Astrocyte (in vitro differentiated cells and primary cell): Measurements from ENCODE around the gene HELLS. TPM values are rescaled to one million over a fixed set of nuclear protein-coding genes. Genes with fewer than 3 reads are reported as not detected.

Experiments used
- DNase-seq: peaks from one replicate; pipeline ENCODE4 v3.0.0-alpha.2; 2010; ENCODE audit warnings: low read depth
- FAIRE-seq: peaks from 2 replicates; lab custom pipeline; 2011; peaks lifted over from hg19 to GRCh38; lab: Jason Lieb, UNC
- H2AFZ ChIP-seq: 2 replicates; pipeline ENCODE4 v1.6.0; 2012; ENCODE audit warnings: low read depth, low read length, inconsistent platforms
- H3K27ac ChIP-seq: 2 replicates; pipeline ENCODE4 v1.5.1; 2011; ENCODE audit warnings: low read depth, low read length, inconsistent platforms
- H3K27me3 ChIP-seq: 2 replicates; pipeline ENCODE4 v1.6.0; 2011; ENCODE audit warnings: low read length, inconsistent platforms; ENCODE audit not compliant: insufficient read depth
- H3K36me3 ChIP-seq: 2 replicates; pipeline ENCODE4 v1.5.1; 2011; ENCODE audit warnings: low read length, inconsistent platforms; ENCODE audit not compliant: insufficient read depth
- H3K4me1 ChIP-seq: 2 replicates; pipeline ENCODE4 v1.5.1; 2011; ENCODE audit warnings: low read length, inconsistent platforms; ENCODE audit not compliant: insufficient read depth
- H3K4me2 ChIP-seq: 2 replicates; pipeline ENCODE4 v1.6.0; 2012; ENCODE audit warnings: low read length, inconsistent platforms
- H3K4me3 ChIP-seq: 2 replicates; pipeline ENCODE4 v1.5.1; 2011; ENCODE audit warnings: low read depth, mild to moderate bottlenecking, low read length, inconsistent platforms; ENCODE audit not compliant: insufficient read depth
- H3K79me2 ChIP-seq: 2 replicates; pipeline ENCODE4 v1.6.0; 2012; ENCODE audit warnings: mild to moderate bottlenecking, low read length, inconsistent platforms; ENCODE audit not compliant: insufficient read depth
- H3K9ac ChIP-seq: 2 replicates; pipeline ENCODE4 v1.6.0; 2012; ENCODE audit warnings: mild to moderate bottlenecking, low read length, inconsistent platforms
- H3K9me3 ChIP-seq: 2 replicates; pipeline ENCODE4 v1.5.1; 2012; ENCODE audit warnings: low read depth, mild to moderate bottlenecking, low read length, inconsistent platforms; ENCODE audit not compliant: insufficient read depth
- H4K20me1 ChIP-seq: 2 replicates; pipeline ENCODE4 v1.6.0; 2012; ENCODE audit warnings: low read length, inconsistent platforms; ENCODE audit not compliant: insufficient read depth
- H3K27ac Mint-ChIP-seq: one replicate; pipeline ENCODE4 v1.8.0; 2021; ENCODE audit warnings: mild to moderate bottlenecking, mixed read lengths; ENCODE audit not compliant: unreplicated experiment
- H3K27me3 Mint-ChIP-seq: one replicate; pipeline ENCODE4 v1.8.0; 2021; ENCODE audit warnings: low read depth, mixed read lengths; ENCODE audit not compliant: unreplicated experiment
- H3K36me3 Mint-ChIP-seq: one replicate; pipeline ENCODE4 v1.8.0; 2021; ENCODE audit warnings: low read depth, mixed read lengths; ENCODE audit not compliant: unreplicated experiment
- H3K4me1 Mint-ChIP-seq: one replicate; pipeline ENCODE4 v1.8.0; 2021; ENCODE audit warnings: low read depth, mixed read lengths; ENCODE audit not compliant: unreplicated experiment
- H3K4me3 Mint-ChIP-seq: one replicate; pipeline ENCODE4 v1.8.0; 2021; ENCODE audit warnings: mild to moderate bottlenecking, moderate library complexity, mixed read lengths; ENCODE audit not compliant: unreplicated experiment
- H3K9me3 Mint-ChIP-seq: one replicate; pipeline ENCODE4 v1.8.0; 2021; ENCODE audit warnings: mild to moderate bottlenecking, mixed read lengths; ENCODE audit not compliant: unreplicated experiment
- CTCF ChIP-seq: IDR thresholded peaks from 2 replicates; pipeline ENCODE4 v1.5.1; 2011; ENCODE audit warnings: low read depth, mild to moderate bottlenecking, inconsistent platforms, low read length, moderate library complexity; ENCODE audit not compliant: insufficient read depth
- EZH2 ChIP-seq: IDR thresholded peaks from 2 replicates; pipeline ENCODE4 v1.6.1; 2012; ENCODE audit warnings: mild to moderate bottlenecking, low read length, inconsistent platforms; ENCODE audit not compliant: insufficient read depth
- total RNA-seq: library from RNA; stranded (reverse); gene quantifications from 2 replicates; pipeline ENCODE4 v1.2.1, GENCODE V29; 2021

The HELLS gene
- total RNA-seq, 1 donor from 2014 or later: 23.5 TPM

- no peak overlapping the region for H3K9ac ChIP-seq
- Mint-ChIP-seq H3K27ac (no peak overlapping the region), H3K9me3 (no peaks in the 10 kb centered on the region), H3K4me1 (peaks cover 4% of the 10 kb centered on the region), H3K4me3 (no peak overlapping the region), H3K27me3 (no peaks in the 10 kb centered on the region), H3K36me3 (no peaks in the 10 kb centered on the region)
- no peak overlapping the region for H2AFZ ChIP-seq
- no peak overlapping the region for H3K27ac ChIP-seq
- TF ChIP-seq EZH2 (no peak), CTCF (peak; percentile 44)
- DNase-seq (no peak), FAIRE-seq (no peak)
- no peaks in the 10 kb centered on the region for H4K20me1 ChIP-seq
- H3K4me1 ChIP-seq: no peaks in the 10 kb centered on the region
- no peaks in the 10 kb centered on the region for H3K9me3 ChIP-seq
- H3K4me3 ChIP-seq: no peak overlapping the region
- no peaks in the 10 kb centered on the region for H3K36me3 ChIP-seq
- H3K27me3 ChIP-seq: no peaks in the 10 kb centered on the region
- H3K79me2 ChIP-seq: no peaks in the 10 kb centered on the region
- H3K4me2 ChIP-seq: no peak overlapping the region
These were observed 45.5 kb upstream of the HELLS start for GRCh38 chr10:94500063-94500462.

GRCh38 chr10:94521276-94522250 lies 24.0 kb upstream of the HELLS start:
- H3K9me3 Mint-ChIP-seq: no peaks in the 10 kb centered on the region
- H3K4me3 ChIP-seq: no peak overlapping the region
- no peak overlapping the region for H3K27ac ChIP-seq
- no peaks in the 10 kb centered on the region for H4K20me1 ChIP-seq
- no peaks in the 10 kb centered on the region for H3K27me3 ChIP-seq
- no peak overlapping the region for H3K4me3 Mint-ChIP-seq
- no peaks in the 10 kb centered on the region for H3K36me3 ChIP-seq
- DNase-seq (no peak), FAIRE-seq (no peak)
- no peaks in the 10 kb centered on the region for H3K27me3 Mint-ChIP-seq
- no peak overlapping the region for H2AFZ ChIP-seq
- TF ChIP-seq EZH2 (no peak), CTCF (no peak)
- no peaks in the 10 kb centered on the region for H3K4me1 Mint-ChIP-seq
- no peak overlapping the region for H3K4me2 ChIP-seq
- H3K79me2 ChIP-seq: no peaks in the 10 kb centered on the region
- H3K27ac Mint-ChIP-seq: no peak overlapping the region
- H3K9ac ChIP-seq: no peak overlapping the region
- H3K36me3 Mint-ChIP-seq: no peaks in the 10 kb centered on the region
- H3K9me3 ChIP-seq: no peaks in the 10 kb centered on the region
- H3K4me1 ChIP-seq: no peaks in the 10 kb centered on the region

- FAIRE-seq (no peak), DNase-seq (peak; percentile 93)
- no peak overlapping the region for H3K4me2 ChIP-seq
- H3K27me3 ChIP-seq: no peaks in the 10 kb centered on the region
- H3K4me1 ChIP-seq: no peaks in the 10 kb centered on the region
- H3K4me3 ChIP-seq: no peak overlapping the region
- Mint-ChIP-seq H3K9me3 (no peaks in the 10 kb centered on the region), H3K4me3 (no peak overlapping the region), H3K27me3 (no peaks in the 10 kb centered on the region), H3K27ac (no peak overlapping the region), H3K36me3 (peaks cover 2% of the 10 kb centered on the region), H3K4me1 (no peaks in the 10 kb centered on the region)
- no peaks in the 10 kb centered on the region for H3K36me3 ChIP-seq
- H2AFZ ChIP-seq: no peak overlapping the region
- H4K20me1 ChIP-seq: peaks cover 4% of the 10 kb centered on the region
- no peak overlapping the region for H3K9ac ChIP-seq
- TF ChIP-seq EZH2 (no peak), CTCF (no peak)
- H3K79me2 ChIP-seq: no peaks in the 10 kb centered on the region
- no peaks in the 10 kb centered on the region for H3K9me3 ChIP-seq
- no peak overlapping the region for H3K27ac ChIP-seq
These were observed 21.4 kb upstream of the HELLS start for GRCh38 chr10:94524146-94524545.
